ENCODE results near the gene ARHGAP12. TPM values are rescaled to one million over a fixed set of nuclear protein-coding genes. Genes with fewer than 3 reads are reported as not detected.

Gene ARHGAP12
- total RNA-seq, 1 experiment from 2014 or later, result 62.3 TPM

DNA sequence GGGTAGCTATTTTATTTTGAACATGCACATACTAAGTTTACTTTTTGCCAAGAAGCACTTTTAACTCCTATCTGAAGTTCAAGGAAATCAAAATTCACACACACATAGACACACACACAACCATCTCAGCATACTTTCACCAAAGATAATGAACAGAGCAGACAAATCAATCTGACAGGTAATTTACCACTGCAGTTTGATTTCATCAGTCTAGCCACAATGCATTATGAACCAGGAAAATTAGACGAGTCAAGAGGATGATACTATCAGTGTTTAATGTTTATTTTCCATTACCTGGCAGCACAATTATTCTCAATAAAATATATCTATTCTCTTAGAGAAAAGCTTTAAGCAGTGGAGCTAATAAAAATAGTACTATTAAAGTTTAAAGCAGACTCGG is 147.9 kb downstream of the ARHGAP12 start:
- Histone ChIP-seq H3K36me3 (ENCODE audit: control insufficient read depth, insufficient read depth, low read length) (no peaks in the 10 kb centered on the region), H3K27me3 (replicated peaks; ENCODE audit: control insufficient read depth, insufficient read depth, low read length) (no peaks in the 10 kb centered on the region), H3K4me1 (no peaks in the 10 kb centered on the region), H3K9me3 (peaks cover 5% of the 10 kb centered on the region), H3K4me3 (ENCODE audit: low read depth, low read length) (no peak overlapping the region)
- H3K27me3 Mint-ChIP-seq (ENCODE audit: insufficient read depth, unreplicated experiment), result peaks cover 10% of the 10 kb centered on the region
- H3K9me3 Mint-ChIP-seq (ENCODE audit: unreplicated experiment), result no peaks in the 10 kb centered on the region
- no peak overlapping the region for H3K27ac Mint-ChIP-seq (ENCODE audit: unreplicated experiment)
- ChIA-PET POLR2A (interaction anchor here (0.6 kb wide), 1 partner anchor 9 kb away, joined by 3 read pairs; no protein-coding TSS in a partner anchor), CTCF (no interaction called here)
- TF ChIP-seq, protein P1, sequence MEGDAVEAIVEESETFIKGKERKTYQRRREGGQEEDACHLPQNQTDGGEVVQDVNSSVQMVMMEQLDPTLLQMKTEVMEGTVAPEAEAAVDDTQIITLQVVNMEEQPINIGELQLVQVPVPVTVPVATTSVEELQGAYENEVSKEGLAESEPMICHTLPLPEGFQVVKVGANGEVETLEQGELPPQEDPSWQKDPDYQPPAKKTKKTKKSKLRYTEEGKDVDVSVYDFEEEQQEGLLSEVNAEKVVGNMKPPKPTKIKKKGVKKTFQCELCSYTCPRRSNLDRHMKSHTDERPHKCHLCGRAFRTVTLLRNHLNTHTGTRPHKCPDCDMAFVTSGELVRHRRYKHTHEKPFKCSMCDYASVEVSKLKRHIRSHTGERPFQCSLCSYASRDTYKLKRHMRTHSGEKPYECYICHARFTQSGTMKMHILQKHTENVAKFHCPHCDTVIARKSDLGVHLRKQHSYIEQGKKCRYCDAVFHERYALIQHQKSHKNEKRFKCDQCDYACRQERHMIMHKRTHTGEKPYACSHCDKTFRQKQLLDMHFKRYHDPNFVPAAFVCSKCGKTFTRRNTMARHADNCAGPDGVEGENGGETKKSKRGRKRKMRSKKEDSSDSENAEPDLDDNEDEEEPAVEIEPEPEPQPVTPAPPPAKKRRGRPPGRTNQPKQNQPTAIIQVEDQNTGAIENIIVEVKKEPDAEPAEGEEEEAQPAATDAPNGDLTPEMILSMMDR (IDR thresholded peaks at IDR 0.05; ENCODE audit: insufficient read depth in 1 of 2, low read depth in 1 of 2, low read length in 1 of 2, severe bottlenecking in 1 of 2, unreplicated experiment in 1 of 2), result no peak
- BruUV-seq (replicated peaks), result no TSS peak
- H3K4me1 Mint-ChIP-seq (ENCODE audit: low read depth, unreplicated experiment), result no peaks in the 10 kb centered on the region
- no peaks in the 10 kb centered on the region for H3K36me3 Mint-ChIP-seq (ENCODE audit: insufficient read depth, unreplicated experiment)
- no peak for DNase-seq
- intact Hi-C loops (cut with micrococcal nuclease; ENCODE audit: unreplicated experiment), result no loop called here
- no peak overlapping the region for H3K4me3 Mint-ChIP-seq (ENCODE audit: unreplicated experiment)

DNA sequence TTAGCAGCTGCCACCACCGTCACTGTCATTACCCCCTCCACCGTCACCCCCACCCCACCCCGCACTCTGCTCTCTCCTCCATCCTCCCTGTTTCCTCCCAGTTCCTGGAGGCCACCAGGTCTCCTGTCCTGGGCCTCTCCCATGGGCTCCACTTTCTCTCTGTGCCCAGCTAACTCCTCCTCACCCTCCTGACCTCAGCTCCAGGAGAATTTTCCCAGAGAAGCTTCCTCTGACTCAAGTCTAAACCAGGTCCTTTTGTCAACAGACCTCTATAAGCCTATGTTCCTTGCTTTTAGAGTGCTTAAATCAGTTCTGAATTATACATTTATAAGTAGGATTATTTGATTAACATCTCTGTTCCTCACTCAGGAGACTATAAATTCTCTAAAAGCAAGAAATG is 150.0 kb downstream of the ARHGAP12 start:
- H3K27me3 ChIP-seq (replicated peaks; ENCODE audit: control insufficient read depth, insufficient read depth, low read length), result no peaks in the 10 kb centered on the region
- H3K36me3 ChIP-seq (ENCODE audit: control insufficient read depth, insufficient read depth, low read length), result no peaks in the 10 kb centered on the region
- no peak overlapping the region for H3K4me3 ChIP-seq (ENCODE audit: low read depth, low read length)
- TF ChIP-seq, protein P1 (IDR thresholded peaks at IDR 0.05; ENCODE audit: insufficient read depth in 1 of 2, low read depth in 1 of 2, low read length in 1 of 2, severe bottlenecking in 1 of 2, unreplicated experiment in 1 of 2), result no peak
- no peak overlapping the region for H3K4me3 Mint-ChIP-seq (ENCODE audit: unreplicated experiment)
- no peaks in the 10 kb centered on the region for H3K4me1 Mint-ChIP-seq (ENCODE audit: low read depth, unreplicated experiment)
- ChIA-PET CTCF (interaction anchor here (0.6 kb wide), 1 partner anchor 49 kb away, joined by 3 read pairs; no protein-coding TSS in a partner anchor), POLR2A (no interaction called here)
- intact Hi-C loops (cut with micrococcal nuclease; ENCODE audit: unreplicated experiment), result loop anchor here (10.0 kb wide), 1 partner anchor 1054 kb away; no protein-coding TSS in a partner anchor
- peaks cover 5% of the 10 kb centered on the region for H3K9me3 ChIP-seq
- DNase-seq, result no peak
- H3K4me1 ChIP-seq, result no peaks in the 10 kb centered on the region
- no TSS peak for BruUV-seq (replicated peaks)
- no peak overlapping the region for H3K27ac Mint-ChIP-seq (ENCODE audit: unreplicated experiment)
- H3K27me3 Mint-ChIP-seq (ENCODE audit: insufficient read depth, unreplicated experiment), result peaks cover 6% of the 10 kb centered on the region
- no peaks in the 10 kb centered on the region for H3K36me3 Mint-ChIP-seq (ENCODE audit: insufficient read depth, unreplicated experiment)
- H3K9me3 Mint-ChIP-seq (ENCODE audit: unreplicated experiment), result no peaks in the 10 kb centered on the region

DNA sequence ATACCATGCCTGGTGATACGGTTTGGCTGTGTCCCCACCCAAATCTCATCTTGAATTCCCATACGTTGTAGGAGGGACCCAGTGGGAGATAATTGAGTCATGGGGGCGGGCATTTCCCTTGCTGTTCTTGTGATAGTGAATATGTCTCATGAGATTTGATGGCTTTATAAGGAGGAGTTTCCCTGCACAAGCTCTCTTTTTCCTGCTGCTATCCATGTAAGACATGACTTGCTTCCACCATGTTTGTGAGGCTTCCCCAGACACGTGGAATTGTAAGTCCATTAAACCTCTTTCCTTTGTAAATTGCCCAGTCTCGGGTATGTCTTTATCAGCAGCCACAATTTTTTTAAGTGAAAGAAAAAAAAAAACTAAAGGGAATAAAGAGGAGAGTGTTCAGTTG is 152.5 kb downstream of the ARHGAP12 start:
- ChIA-PET CTCF (interaction anchor here (0.5 kb wide), 1 partner anchor 22 kb away, joined by 4 read pairs; no protein-coding TSS in a partner anchor), POLR2A (no interaction called here)
- Mint-ChIP-seq H3K4me1 (ENCODE audit: low read depth, unreplicated experiment) (no peaks in the 10 kb centered on the region), H3K36me3 (ENCODE audit: insufficient read depth, unreplicated experiment) (no peaks in the 10 kb centered on the region), H3K4me3 (ENCODE audit: unreplicated experiment) (no peak overlapping the region), H3K27me3 (ENCODE audit: insufficient read depth, unreplicated experiment) (peaks cover 6% of the 10 kb centered on the region), H3K27ac (ENCODE audit: unreplicated experiment) (no peak overlapping the region), H3K9me3 (ENCODE audit: unreplicated experiment) (no peaks in the 10 kb centered on the region)
- no peak overlapping the region for H3K4me3 ChIP-seq (ENCODE audit: low read depth, low read length)
- TF ChIP-seq, protein P1 (IDR thresholded peaks at IDR 0.05; ENCODE audit: insufficient read depth in 1 of 2, low read depth in 1 of 2, low read length in 1 of 2, severe bottlenecking in 1 of 2, unreplicated experiment in 1 of 2), result no peak
- H3K27me3 ChIP-seq (replicated peaks; ENCODE audit: control insufficient read depth, insufficient read depth, low read length), result no peaks in the 10 kb centered on the region
- no peaks in the 10 kb centered on the region for H3K36me3 ChIP-seq (ENCODE audit: control insufficient read depth, insufficient read depth, low read length)
- no peaks in the 10 kb centered on the region for H3K4me1 ChIP-seq
- no TSS peak for BruUV-seq (replicated peaks)
- peaks cover 5% of the 10 kb centered on the region for H3K9me3 ChIP-seq
- DNase-seq, result no peak
- intact Hi-C loops (cut with micrococcal nuclease; ENCODE audit: unreplicated experiment), result loop anchor here (10.0 kb wide), 1 partner anchor 1051 kb away; no protein-coding TSS in a partner anchor

All from Caco-2 (cell line).